DMS53 treated with DMSO at 0.1 percent for 48 hours (cell line): ENCODE results near the gene STX16.

Experiments used
- DNase-seq: peaks from one replicate; lab custom pipeline; 2025; ENCODE audit not compliant: unreplicated experiment; lab: John Stamatoyannopoulos, UW

The STX16 gene

DNA sequence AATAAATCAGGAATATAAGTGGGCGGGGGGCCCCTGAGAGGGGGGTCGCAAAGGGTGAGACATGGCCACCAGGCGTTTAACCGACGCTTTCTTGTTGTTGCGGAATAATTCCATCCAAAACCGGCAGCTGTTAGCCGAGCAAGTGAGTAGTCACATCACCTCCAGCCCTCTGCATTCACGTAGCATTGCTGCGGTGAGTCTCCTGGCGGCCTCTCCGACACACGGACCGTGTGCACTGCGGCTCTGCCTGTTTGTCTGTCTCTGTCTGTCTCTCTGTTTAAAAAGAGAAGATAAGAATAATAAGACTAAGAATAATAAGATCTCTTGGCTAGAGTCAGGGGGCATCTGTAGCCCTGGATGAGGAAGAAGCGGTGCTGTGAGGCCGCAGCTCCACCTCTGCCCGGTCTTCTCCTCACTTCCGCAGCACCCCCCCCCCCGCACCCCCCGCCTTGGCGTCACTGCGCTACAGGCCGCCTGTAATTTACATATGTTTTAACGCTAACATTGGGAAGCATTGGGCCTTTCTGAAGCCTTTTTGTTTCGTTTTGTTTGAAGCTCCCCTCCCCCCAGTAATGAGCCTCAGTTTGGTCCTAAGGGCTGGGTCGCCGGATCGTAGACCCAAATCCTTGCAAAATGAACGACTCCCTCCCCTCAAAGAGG, 993 bp downstream of the STX16 start:
- DNase-seq, result peak; percentile 43

DNA sequence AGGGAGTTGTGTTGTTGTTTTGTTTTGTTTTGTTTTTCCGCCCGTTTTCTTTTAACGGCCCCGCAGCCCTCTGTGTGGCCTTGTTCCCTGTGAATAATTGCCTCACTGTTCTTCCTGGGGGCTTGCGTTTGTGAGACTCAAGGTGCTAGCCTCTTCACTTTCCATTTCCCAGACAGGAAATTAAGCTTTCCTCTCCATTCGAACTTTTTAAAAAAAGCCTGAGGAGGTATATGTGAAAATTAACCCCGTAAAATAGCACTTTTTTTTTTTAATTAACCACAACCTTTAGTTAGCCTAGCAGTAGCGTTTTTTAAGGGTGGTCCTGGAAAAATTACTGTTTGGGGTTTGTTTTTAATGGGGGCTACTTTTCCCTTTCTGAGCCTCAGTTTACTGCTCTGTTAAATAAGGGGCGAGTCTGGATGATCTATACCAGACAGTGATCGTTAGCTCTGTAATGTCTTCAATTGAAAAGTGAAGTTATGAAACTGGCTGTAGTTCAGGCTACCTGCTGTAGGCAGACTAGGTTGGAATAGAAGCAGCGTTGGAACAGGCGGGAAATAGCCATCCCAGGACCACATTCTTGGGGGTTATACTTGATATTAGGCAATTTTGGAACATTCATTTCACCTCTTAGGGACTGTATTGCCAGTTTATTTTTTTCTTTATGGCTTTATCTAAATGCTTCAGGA, 1.7 kb downstream of the STX16 start:
- no peak for DNase-seq

DNA sequence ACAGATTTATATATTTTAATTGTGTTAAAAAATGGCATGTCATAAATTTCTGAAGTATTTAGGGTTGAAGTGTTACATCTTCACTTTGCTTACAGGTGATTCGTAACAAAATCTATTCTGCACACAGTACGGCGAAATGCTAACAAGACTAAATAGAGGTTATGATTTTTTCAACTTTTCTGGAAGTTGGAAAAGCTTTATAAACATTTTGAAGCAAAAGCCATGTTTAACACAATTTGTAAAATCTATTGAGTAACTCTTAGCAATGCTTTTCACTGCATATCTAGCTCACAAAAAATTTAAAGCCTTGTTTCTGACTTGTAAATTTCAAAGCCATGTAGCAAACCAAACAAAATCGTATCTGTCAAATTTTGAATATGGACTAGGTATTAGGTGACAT, 3.3 kb downstream of the STX16 start:
- no peak for DNase-seq

DNA sequence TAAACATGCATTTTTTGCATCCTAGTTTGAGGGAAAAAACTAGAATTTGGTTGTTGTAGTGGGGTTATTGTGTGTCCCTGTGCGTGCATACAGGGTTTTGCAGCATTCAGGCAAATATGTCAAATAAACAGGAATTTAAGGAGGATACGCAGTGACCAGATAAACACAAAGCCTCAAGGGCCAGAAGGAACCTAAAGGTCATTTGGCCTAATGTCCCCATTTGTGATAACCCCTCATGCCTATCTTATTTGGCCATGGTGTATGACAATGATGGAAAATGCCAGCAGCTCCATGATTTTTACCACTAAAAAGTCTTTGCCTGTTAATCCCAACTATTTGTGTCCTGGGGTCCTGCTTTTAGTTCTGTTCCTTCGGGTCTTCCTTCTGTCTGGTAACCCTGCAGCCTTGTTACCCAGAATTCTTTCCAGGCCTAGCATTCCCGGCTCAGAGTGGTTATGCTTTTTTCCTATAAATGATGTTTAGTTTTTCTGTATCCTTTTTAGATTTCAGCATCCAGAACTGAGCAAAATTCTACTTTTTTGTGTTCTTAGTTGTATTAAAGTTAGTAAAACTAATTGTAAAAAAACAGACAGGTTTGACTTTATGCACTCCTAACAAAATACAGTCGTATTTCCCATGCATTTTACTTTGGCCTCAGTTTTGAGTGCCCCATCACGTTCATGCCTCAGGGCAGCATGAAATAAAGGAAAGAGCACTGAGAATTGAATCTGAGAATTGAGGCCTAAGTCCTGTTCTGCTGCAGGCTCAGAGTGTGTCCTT, 4.4 kb downstream of the STX16 start:
- no peak for DNase-seq

DNA sequence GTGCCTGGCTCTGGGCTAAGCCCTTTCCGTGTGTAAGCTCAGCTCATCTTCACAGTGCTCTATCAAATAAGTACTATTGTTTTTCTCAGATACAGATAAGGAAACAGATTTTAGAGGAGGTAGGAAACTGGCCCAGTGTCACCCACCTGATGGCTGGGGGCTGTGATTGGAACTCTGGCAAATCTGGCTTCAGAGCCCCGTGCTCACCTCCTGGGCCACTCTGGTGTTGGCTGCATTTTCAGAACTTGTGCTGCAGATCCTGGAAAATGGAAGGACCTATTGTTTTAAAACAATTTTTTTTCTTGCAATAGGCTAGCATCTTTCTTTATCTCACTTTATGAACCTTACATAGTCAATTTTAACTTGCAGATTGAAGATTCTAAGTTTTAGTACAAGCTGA, 5.7 kb downstream of the STX16 start:
- DNase-seq, result no peak

DNA sequence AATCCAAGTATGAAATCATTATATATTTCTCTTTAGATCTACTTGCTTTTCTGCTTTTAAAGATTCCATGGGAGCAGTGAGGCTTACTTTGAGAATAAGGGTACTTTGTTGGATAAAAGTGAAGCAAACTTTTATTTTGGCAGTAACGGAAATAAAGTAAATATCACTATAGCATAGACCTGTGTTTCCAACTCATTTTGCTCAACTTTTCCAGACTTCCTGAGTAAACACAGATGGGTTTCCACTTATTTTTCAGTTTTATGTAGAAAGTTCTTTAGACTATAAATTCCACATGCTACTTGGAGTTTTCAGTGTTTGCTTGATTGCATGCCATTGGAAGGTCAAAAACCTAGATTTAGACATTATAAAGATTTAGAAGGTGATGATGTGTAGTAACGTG, 6.2 kb downstream of the STX16 start:
- DNase-seq, result no peak

DNA sequence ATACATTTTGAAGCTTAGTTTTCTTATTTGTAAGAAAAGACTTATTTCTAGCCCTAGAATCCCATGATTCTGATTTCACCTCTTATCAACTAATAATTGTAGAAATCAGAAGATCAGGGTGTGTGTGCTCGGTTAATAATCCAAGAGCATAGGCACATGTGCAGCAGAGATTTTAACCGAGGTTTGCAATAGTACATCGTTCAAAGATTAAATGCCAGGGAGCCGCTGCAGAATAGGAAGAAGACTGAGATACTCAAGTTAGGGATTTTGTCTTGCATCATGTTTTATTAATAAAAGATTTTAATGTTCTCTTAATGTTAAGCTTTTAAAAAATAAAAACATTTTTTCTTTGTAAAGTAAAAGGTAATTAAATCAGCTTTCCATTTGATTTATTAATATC, 6.9 kb downstream of the STX16 start:
- no peak for DNase-seq

DNA sequence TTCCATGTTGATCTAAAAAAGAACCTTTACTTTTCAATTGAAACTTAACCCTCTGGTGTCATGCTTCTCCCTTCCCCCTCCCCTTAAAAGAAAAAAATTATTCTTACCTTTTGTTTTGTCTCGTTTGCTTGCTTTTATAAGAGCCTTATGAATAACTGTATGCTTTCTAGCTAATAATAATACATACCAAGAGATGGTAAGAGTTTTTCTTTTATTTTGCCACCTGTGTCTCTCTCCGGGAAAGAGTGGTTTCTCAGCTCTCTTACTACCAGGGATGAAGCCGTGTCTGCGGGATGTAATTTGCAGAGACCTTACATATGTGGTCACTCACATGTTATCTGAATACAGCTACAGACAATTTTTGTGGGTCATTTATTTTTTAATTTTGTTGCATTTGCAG, 7.7 kb downstream of the STX16 start:
- no peak for DNase-seq

DNA sequence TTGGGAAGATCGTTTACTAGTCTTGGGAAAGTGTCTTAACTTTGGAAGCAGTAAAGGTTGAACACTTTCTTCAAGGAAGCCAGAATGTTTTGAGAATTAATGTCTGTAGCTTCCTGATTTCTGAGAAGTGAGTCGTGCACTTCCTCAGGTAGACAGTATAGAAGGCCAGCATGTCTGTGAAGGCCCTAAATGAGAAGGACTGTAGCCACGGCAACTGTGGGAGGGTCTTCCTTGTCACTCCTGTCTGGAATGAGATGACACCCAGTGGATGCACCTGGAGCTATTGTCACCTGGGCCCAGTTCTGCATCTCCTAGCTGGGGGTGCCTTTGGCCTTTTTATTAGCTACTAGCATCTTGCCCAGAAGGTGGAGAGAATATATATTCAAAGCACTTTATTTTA, 8.8 kb downstream of the STX16 start:
- no peak for DNase-seq

DNA sequence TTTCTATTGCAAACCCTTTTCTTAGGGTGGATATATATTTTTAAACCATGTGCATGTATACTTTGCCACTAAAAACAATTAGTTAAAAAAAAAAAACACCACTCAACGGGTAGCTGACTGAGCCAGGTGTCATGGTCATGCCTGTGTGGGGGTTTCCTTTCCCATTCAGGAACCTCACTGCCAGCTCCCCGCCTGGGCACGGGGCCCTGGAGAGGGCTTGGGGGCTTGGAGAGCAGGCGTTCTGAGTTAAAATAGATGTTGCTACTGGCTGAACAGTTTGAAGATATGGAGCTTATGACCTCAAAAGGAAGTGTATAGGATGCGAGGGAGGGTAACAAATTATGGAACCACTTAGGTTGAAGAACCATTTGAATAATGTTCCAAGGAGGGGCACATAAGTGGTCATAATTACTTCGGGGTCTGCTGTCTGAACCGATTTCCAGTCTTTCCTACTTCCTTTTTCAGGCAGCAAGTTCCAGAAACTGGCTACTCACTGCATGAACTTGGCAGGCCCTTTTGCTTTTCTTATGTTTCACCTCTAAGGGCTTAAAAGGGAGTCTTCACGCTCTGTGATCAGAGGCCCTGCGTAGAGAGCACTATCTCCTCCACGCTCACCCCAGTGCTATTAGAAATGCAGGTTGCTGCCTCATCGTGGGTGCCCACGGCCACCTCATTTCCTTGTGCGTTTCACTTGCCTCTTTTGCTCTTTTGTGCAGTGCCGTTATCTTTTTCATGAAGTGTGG, 9.9 kb downstream of the STX16 start:
- DNase-seq, result no peak

DNA sequence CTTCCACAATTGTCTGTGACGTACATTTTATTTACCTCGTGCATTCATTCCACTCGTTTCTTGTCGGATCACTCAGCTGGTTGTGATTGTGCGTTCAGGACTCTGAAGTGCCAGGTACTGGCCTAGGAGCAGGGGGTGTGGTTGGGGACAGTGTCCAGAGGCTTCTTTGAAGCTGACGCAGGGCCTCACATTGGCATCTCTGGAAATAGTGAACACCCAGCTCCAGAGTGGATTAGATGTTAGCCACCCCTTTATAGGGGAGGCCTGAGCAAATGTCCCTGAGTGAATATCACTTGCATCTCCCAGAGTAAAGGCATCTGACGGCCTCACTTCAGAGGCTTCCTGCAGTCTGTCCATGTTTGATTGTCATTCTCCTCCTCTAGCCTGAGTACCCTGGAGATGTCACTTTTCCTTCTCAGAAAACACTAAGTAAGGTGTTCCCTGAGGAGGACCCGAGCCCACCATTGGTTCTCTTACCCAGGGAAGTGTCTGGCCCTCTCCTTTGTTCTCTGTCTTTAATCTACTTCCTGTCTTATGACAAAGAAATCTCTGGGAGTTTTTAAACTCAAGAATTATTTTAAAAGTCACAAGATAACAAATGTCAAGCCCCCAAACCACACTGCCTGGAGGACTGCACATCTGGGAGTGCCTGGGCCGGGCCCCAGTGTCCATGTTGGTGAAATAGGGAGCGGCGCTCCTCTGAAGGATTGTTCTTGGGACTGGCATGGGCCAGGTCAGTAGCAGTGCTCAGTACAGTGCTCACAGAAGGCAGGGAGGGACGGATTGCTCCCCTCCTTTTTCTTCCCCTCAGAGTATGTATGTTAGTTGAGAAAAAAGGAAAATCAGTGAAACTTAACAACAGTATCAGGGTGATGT, 10.8 kb downstream of the STX16 start:
- no peak for DNase-seq

DNA sequence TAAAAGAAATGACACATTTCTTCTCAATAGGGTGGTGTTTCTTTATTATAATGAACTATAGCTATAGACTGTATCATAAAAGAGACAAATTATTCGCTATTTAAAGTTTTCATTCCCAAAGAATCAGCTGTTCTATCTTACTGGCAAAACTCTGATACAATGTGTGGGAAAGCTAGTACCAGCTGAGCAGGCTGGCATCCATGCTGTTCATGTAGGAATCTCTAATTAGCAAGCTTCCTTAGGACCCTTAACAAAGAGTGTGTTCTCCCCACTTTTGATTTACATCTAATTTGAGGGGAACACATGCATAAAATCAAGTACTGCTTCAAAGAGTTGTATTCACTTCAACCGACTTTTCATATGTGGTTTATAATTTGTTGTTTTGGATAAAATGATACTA, 13.2 kb downstream of the STX16 start:
- DNase-seq, result no peak

DNA sequence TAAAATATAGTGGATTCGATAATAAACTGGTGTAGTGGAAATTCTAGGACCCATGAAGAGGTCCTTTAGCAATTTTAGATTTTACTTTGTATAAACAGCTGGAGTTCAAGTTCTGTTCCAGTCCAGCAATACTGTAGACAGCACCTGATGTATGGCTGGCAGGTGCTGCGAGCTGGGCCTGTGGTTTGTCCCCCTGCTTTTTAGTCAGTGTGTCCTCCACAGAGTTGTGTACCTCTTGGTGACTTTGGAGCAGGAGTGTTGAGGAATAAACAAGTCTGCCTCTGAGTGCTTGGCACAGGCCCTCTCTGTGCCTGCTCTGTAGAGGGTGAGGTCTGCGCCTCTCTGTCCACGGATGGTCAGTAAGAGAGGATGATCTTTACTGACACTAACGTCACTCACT, 13.8 kb downstream of the STX16 start:
- DNase-seq, result no peak

DNA sequence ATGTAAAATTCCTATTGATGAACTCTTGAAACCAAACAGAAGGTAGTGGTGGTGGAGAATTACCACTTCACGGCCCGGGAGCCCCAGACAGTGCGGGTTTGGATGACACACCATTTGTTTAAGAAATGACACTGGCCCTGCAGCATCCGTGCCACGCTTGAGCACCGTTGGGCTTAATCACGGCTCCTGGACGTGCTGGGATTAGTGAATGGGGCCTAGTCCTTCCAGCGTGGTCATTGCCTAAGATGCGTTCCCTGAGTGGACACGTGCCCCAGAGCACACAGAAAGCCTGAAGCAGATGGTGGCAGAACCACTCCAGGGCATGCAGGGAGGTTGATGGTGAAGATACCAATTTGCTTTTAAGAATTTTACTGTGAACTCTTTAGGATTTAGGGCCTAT, 14.5 kb downstream of the STX16 start:
- no peak for DNase-seq

DNA sequence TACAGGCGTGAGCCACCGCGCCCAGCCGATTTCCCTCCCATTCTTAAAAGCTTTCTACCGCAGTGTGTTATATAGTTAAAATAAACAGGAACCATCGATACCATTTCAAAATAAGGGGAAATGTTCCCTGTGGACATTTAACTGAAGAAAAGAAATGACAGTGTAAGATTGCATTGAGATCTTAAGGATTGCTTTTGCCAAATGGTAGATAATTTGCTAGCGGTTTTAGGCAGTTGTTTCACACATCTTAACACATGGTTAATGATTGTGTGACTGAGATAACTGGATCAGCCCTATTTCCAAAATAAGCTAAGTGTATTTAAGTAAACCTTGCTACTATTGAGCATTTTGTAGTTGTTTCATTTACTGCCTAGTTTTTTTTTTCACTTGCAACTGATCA, 15.6 kb downstream of the STX16 start:
- DNase-seq, result no peak

DNA sequence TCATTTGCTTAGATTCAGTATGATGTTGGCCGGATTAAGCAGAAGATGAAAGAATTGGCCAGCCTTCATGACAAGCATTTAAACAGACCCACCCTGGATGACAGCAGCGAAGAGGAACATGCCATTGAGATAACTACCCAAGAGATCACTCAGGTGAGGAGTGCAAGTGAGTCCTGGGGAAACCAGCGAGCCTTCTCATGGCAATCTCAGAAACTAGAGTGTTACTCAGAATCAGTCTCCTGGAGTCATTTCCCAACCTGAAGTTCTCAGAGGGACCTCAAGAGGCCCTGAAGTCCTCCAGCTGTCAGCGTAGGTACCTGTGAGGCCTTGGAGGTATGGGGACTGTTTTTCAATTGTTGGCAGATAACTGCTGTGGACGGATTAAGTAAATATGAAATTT, 16.9 kb downstream of the STX16 start:
- DNase-seq, result no peak

DNA sequence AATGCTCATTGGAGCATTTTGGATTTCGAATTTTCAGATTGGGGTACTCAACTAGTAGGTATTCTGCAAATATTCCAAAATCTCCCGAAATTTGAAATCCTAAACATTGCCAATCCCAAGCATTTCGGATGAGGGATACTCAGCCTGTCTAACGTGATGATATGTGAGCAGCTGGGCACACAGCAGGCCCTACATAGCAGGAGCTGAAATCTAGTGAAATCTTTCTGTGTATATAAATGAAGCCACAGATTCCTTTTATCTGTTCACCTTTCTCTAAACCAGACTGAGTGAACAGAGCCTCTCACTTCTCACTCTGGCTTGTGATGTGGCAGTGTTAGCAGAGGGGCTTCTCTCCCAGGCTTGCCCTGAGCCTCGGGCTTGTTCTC, 17.8 kb downstream of the STX16 start:
- no peak for DNase-seq

DNA sequence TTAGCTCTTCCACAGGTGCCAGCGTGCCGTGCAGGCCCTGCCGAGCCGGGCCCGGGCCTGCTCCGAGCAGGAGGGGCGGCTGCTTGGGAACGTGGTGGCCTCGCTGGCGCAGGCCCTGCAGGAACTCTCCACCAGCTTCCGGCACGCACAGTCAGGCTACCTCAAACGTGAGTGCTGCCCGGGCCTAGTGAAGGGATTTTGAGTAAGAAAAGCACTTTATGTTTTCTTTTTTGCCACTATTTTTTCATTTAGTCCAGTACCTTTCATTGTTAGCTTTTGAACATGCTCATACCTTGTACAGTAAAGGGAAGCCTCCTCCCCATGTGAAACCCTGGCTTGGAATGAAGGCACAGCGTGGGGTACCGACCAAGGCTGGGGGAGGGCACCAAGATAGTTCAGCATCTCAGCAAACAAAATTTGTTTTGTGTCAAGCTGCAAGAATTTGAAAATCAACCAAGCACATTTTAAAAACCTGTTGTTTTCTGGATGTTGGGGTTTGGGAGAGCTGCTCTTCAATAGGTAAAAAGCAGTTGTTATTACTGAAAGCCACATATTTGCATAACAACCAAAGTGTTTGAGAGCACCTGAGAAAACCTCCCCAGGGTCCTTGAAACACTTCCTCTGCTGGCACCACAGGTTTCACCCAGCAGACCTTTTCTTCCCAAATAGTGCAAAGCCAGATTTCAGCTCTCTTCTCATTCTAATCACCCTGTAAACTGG, 18.4 kb downstream of the STX16 start:
- no peak for DNase-seq

DNA sequence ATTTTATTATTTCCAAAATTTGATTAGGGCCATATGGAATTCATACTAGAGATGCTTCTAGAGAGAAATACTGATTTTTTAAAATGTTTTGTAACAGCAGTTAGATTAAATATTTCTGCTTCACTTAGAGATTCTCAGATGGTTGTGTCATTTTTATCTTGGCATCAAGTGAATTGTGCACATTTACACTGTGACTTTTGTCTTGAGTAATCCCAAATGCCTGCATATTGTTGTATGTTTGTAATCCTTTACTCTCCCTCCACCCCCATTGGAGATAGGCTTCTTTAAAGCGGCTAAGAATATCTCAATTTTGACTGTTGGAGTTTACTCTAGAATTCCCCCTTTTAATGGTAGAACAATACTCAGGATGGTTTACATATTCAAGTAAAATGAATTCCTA, 19.0 kb downstream of the STX16 start:
- DNase-seq, result no peak

DNA sequence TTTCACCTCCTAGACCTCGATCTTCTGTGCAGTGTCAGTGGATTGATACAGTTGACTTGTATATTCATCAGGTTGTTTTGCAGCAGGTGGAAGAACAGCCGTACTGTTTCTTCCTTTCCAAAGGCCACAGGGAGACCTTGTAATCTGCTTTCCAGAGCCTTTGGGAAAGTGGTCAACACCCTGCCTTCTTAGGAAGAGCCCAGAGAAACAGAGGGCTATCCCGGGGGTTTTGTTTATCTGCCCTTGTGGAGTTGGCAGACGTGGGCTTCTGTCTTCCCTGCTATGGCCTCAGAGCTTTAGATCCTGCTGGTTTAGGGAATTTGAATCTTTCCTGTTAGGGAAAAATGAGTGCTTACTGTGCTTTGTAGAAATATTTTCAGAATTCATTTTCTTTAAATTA, 19.6 kb downstream of the STX16 start:
- DNase-seq, result no peak
